KG1 (cell line): ENCODE results near the gene DUSP19.
"Not testable (repeated sequence)": the region's sequence is repeated elsewhere in the genome, so short reads cannot be mapped to it uniquely, and the experiment has no call there.

Source experiments
- DNase-seq: peaks from one replicate; lab custom pipeline; 2025; lab: John Stamatoyannopoulos, UW

The DUSP19 gene

GRCh38 chr2:183078464-183079138 lies at the start of gene DUSP19:
Gene DUSP19, plus strand, starts transcription at chr2:183078747. Its CDS starts 187 bp downstream, at chr2:183078934.
- DNase-seq: peak; percentile 88

GRCh38 chr2:183029219-183029618 lies 49.3 kb upstream of the DUSP19 start:
- no peak for DNase-seq

GRCh38 chr2:183031911-183032794 lies 46.4 kb upstream of the DUSP19 start:
- DNase-seq: no peak

- DNase-seq: no peak
Observed at GRCh38 chr2:183033951-183034350, 44.6 kb upstream of the DUSP19 start.

- no peak for DNase-seq
Observed at GRCh38 chr2:183034806-183035205, 43.7 kb upstream of the DUSP19 start.

- no peak for DNase-seq
Observed at GRCh38 chr2:183035298-183035953, 43.1 kb upstream of the DUSP19 start.

GRCh38 chr2:183035954-183036669 lies 42.4 kb upstream of the DUSP19 start:
- peak; percentile 76 for DNase-seq

- DNase-seq: no peak
Observed at GRCh38 chr2:183037074-183037552, 41.4 kb upstream of the DUSP19 start.

GRCh38 chr2:183037553-183038340 lies 40.8 kb upstream of the DUSP19 start:
- no peak for DNase-seq

GRCh38 chr2:183038341-183039300 lies 39.9 kb upstream of the DUSP19 start, which contains the start of gene NCKAP1:
Gene NCKAP1, minus strand, starts transcription at chr2:183038457. Its CDS starts 358 bp downstream, at chr2:183038099.
- peak; percentile 27 for DNase-seq

- no peak for DNase-seq
Observed at GRCh38 chr2:183040604-183041003, 37.9 kb upstream of the DUSP19 start.

GRCh38 chr2:183043580-183043979 lies 35.0 kb upstream of the DUSP19 start:
- not testable (repeated sequence) for DNase-seq

GRCh38 chr2:183047486-183048125 lies 30.9 kb upstream of the DUSP19 start:
- not testable (repeated sequence) for DNase-seq

GRCh38 chr2:183049420-183049819 lies 29.1 kb upstream of the DUSP19 start:
- DNase-seq: no peak

- DNase-seq: no peak
Observed at GRCh38 chr2:183057333-183057985, 21.1 kb upstream of the DUSP19 start.

GRCh38 chr2:183059561-183059960 lies 19.0 kb upstream of the DUSP19 start:
- DNase-seq: no peak

- DNase-seq: no peak
Observed at GRCh38 chr2:183060571-183061231, 17.8 kb upstream of the DUSP19 start.

- DNase-seq: no peak
Observed at GRCh38 chr2:183063083-183063482, 15.5 kb upstream of the DUSP19 start.
